ENCODE data around the gene TMEM217. TPM values are rescaled to one million over a fixed set of nuclear protein-coding genes. Genes with fewer than 3 reads are reported as not detected.

Gene TMEM217
- total and polyA plus RNA-seq, 2 donors (not counting 1 experiment from before 2014, with no cell fraction given): 0.73 to 1.2 TPM

DNA sequence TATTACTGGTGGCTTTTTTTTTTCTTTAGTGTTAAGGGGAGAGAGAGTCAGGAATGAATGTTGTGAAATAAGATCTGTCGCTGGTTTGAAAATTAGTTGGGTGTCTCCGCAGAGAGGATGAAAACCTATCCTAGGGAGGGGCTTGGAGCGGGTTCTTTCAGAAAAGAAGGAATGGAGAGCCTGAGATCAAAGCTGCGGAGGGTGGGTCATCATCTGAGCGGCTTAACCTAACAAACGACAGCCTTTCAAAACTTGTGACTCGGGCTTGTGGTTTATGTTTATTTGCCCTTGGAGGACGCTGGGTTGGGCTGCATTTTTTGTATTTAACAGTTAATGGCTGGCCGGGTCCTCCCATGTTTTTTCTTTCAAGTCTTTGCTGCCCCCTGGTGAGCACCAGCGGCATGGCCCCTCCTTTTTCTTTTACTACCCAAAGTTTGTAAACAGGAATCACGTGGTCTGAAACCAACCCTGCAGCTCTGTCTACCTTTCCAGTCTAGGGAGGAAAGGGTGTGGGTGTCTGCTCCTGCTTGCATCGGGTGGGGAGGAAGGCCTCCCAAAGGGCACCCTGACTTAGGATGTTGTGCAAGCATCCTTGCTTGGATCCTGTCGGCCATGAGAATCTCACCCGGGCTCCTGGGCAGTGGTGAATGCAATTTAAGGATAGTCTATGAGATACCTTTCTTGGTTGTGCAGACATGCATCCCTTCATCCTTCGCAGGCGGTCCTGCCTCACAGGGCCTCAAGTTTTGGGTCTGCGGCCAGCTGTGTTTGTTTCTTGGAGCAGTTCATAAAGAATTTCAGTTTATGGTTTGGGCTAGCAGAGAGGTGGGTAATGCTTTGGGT lies 85.8 kb downstream of the TMEM217 start:
- peaks cover 62 to 70% of the 10 kb centered on the region in 2 donors for H3K4me1 ChIP-seq (ENCODE audit: control insufficient read depth in 2 of 2, insufficient read depth in 2 of 2, low read length in 2 of 2)

More for the DNA sequence above, 85.8 kb downstream of the TMEM217 start:
- intact Hi-C loops (cut with micrococcal nuclease): loop anchor here (1.0 to 10.0 kb wide), 7 partner anchors 38 to 577 kb away; partner anchors contain the start of gene SRSF3
- TF ChIP-seq EZH2 (IDR thresholded peaks at IDR 0.05; ENCODE audit: borderline replicate concordance, insufficient read depth, low read depth, low read length, poor library complexity, severe bottlenecking) (no peak), CTCF (IDR thresholded peaks at IDR 0.05) (peak; percentile 84)
- H3K9me3 ChIP-seq (ENCODE audit: control extremely low read depth in 1 of 3, control insufficient read depth in 2 of 3, insufficient read depth in 1 of 3, low read length in 2 of 3): no peaks in the 10 kb centered on the region
- no peaks in the 10 kb centered on the region for H3K27me3 ChIP-seq (replicated peaks in 1 of 4; ENCODE audit: control extremely low read depth in 1 of 4, control insufficient read depth in 3 of 4, insufficient read depth in 4 of 4, low read length in 3 of 4)
- no peaks in the 10 kb centered on the region for H3K27me3 Mint-ChIP-seq
- ATAC-seq (ENCODE audit: low read depth): peak; percentile 11
- WGBS (ENCODE audit: insufficient coverage): 4% methylated on average over 14 of the region's 17 CpGs
- H3K4me1 Mint-ChIP-seq: peaks cover 69% of the 10 kb centered on the region
- peak overlapping the region; percentile 97 for H3K4me2 ChIP-seq (replicated peaks; ENCODE audit: low read depth, low read length, poor library complexity, severe bottlenecking)
- CTCF ChIA-PET: interaction anchor here (1.0 to 16.6 kb wide), 26 partner anchors 10 to 404 kb away, joined by 3 to 510 read pairs (median 9); partner anchors contain the start of genes C6orf89, FGD2 and MTCH1
- H3K27ac Mint-ChIP-seq: peak overlapping the region; percentile 76
- peak overlapping the region; percentile 68 for H2AFZ ChIP-seq (ENCODE audit: insufficient read depth, low read depth, low read length, poor library complexity, severe bottlenecking)
- peak overlapping the region in 1 of 2 donors; percentile 72 for H3K27ac ChIP-seq (ENCODE audit: low read length in 2 of 2)
- peaks cover 0 to 29% of the 10 kb centered on the region in 2 experiments for H3K36me3 ChIP-seq (replicated peaks in 1 of 2; ENCODE audit: control extremely low read depth in 1 of 2, control insufficient read depth in 1 of 2, extremely low read depth in 1 of 2, insufficient read depth in 2 of 2, low read length in 1 of 2)
- peak; percentile 92 for DNase-seq
- peaks cover 23% of the 10 kb centered on the region for H3K79me2 ChIP-seq (ENCODE audit: control insufficient read depth, insufficient read depth, low read length)
- H3K9me3 Mint-ChIP-seq (ENCODE audit: insufficient read depth): no peaks in the 10 kb centered on the region
- H4K20me1 ChIP-seq (ENCODE audit: control insufficient read depth, insufficient read depth, low read length, poor library complexity, severe bottlenecking): peaks cover 36% of the 10 kb centered on the region
- POLR2A ChIA-PET: interaction anchor here (0.8 to 5.7 kb wide), 11 partner anchors 11 to 287 kb away, joined by 3 to 121 read pairs (median 5); partner anchors contain the start of genes C6orf89 and FGD2
- H3K4me3 ChIP-seq (ENCODE audit: control extremely low read depth in 1 of 5, extremely low read depth in 1 of 5, insufficient read depth in 1 of 5, low read depth in 2 of 5, low read length in 4 of 5): peak overlapping the region; percentile 63 to 87 (median 82)
- peak overlapping the region; percentile 85 for H3K4me3 Mint-ChIP-seq
- H3K9ac ChIP-seq (ENCODE audit: low read length): peak overlapping the region; percentile 86

Measured in B cell (primary cell).